CD4-positive, alpha-beta T cell treated with Interleukin-2 at 100 ng/mL for 4 hours (primary cell): Measurements from ENCODE around the gene NMRK2.
"Not testable (repeated sequence)": the region's sequence is repeated elsewhere in the genome, so short reads cannot be mapped to it uniquely, and the experiment has no call there.

Source experiments
- DNase-seq: peaks from one replicate; pipeline ENCODE4 v3.0.0-alpha.2; 2020; ENCODE audit warnings: low spot score

The NMRK2 gene

GRCh38 chr19:3936506-3937442 lies 3.9 kb downstream of the NMRK2 start:
- DNase-seq: no peak

- not testable (repeated sequence) for DNase-seq
Observed at GRCh38 chr19:3938300-3938950, 5.6 kb downstream of the NMRK2 start.

- DNase-seq: no peak
Observed at GRCh38 chr19:3942790-3943409, 10.0 kb downstream of the NMRK2 start.

- no peak for DNase-seq
Observed at GRCh38 chr19:3944018-3944721, 11.3 kb downstream of the NMRK2 start.

- no peak for DNase-seq
Observed at GRCh38 chr19:3945838-3946237, 13.0 kb downstream of the NMRK2 start.

- not testable (repeated sequence) for DNase-seq
Observed at GRCh38 chr19:3947316-3947933, 14.6 kb downstream of the NMRK2 start.

GRCh38 chr19:3949294-3949693 lies 16.4 kb downstream of the NMRK2 start:
- DNase-seq: no peak

- no peak for DNase-seq
Observed at GRCh38 chr19:3949997-3950859, 17.4 kb downstream of the NMRK2 start.

- DNase-seq: no peak
Observed at GRCh38 chr19:3950871-3951861, 18.3 kb downstream of the NMRK2 start.

GRCh38 chr19:3952755-3953276 lies 19.9 kb downstream of the NMRK2 start:
- not testable (repeated sequence) for DNase-seq

- no peak for DNase-seq
Observed at GRCh38 chr19:3954107-3954506, 21.2 kb downstream of the NMRK2 start.

- not testable (repeated sequence) for DNase-seq
Observed at GRCh38 chr19:3955276-3955675, 22.4 kb downstream of the NMRK2 start.

GRCh38 chr19:3955688-3956087 lies 22.8 kb downstream of the NMRK2 start:
- no peak for DNase-seq

GRCh38 chr19:3958836-3959765 lies 26.2 kb downstream of the NMRK2 start:
- no peak for DNase-seq

GRCh38 chr19:3959766-3960131 lies 26.9 kb downstream of the NMRK2 start:
- no peak for DNase-seq

- DNase-seq: no peak
Observed at GRCh38 chr19:3961007-3961406, 28.1 kb downstream of the NMRK2 start.

GRCh38 chr19:3963458-3964255 lies 30.8 kb downstream of the NMRK2 start:
- DNase-seq: no peak
